HG03571 (cell line): Measurements from ENCODE around the gene ETV5.

Experiments used
- ATAC-seq: cut with Tn5 transposase; IDR thresholded peaks from one replicate; pipeline ENCODE4 v1.9.1; 2021; ENCODE audit not compliant: unreplicated experiment

ETV5 gene

GRCh38 chr3:186108941-186109865 is at the start of gene ETV5:
ETV5 (minus strand) TSS chr3:186109089; CDS start chr3:186105868, 3,221 bp downstream.
- peak; percentile 94 for ATAC-seq

- ATAC-seq: no peak
Observed at GRCh38 chr3:186154641-186155040, 45.8 kb upstream of the ETV5 start.

DNA sequence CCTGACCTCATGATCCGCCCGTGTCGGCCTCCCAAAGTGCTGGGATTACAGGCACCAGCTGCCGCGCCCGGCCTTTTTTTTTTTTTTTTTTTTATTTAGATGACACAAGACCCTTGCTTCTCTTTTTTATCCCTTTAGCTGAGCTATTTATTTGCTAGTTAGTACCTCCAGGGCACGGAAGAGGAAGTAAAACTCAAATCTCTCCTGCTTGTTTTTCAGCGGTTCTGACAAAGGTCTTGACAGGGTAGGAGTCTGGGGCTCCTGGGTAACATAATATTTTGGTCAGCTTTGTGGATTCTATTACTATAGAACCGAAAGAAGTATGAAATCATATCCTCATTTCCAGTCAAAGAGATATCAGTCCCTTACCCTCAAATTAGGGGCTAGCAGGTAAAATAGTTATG is 44.0 kb upstream of the ETV5 start:
- ATAC-seq: peak; percentile 92

GRCh38 chr3:186152361-186152798 is 43.5 kb upstream of the ETV5 start:
- ATAC-seq: peak; percentile 10

DNA sequence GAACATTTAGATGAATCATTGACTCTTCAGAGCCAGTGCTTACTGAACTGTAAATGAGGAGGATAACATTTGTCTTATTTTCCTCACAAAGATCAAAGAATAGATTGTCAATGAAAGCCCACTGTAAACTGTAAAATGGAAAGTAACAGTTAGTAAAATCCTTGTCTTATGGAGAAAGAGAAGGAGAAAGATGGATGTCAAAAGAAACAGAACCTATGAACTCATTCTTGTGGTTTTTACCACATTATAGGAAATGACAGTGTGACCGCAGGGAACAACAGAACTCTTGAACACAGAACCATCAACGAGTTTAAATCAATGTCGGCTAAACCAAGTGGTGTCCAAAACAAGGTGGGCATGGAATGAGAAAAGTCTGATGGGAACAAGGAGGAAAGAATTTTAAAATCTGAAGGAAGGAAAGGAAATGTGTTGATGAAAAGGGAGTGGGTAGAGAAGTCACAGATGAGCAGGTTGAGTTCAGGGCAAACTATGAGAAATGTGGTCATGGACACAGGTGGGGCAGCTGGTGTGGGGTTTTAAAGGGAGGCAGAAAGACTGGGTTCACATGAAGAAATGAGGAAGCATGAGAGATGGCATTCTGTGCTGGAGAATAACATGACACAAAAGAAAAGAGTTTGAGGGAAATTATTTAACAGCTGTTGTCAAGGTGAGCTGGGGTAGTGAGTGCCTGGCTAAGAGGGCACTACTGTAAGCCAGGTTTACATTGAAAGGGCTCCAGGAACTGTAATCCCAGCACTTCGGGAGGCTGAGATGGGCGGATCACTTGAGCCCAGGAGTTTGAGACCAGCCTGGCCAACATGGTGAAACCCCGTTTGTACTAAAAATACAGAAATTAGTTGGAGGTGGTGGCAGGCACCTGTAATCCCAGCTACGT is 42.4 kb upstream of the ETV5 start:
- ATAC-seq: no peak

GRCh38 chr3:186150041-186150830 is 41.3 kb upstream of the ETV5 start:
- no peak for ATAC-seq

DNA sequence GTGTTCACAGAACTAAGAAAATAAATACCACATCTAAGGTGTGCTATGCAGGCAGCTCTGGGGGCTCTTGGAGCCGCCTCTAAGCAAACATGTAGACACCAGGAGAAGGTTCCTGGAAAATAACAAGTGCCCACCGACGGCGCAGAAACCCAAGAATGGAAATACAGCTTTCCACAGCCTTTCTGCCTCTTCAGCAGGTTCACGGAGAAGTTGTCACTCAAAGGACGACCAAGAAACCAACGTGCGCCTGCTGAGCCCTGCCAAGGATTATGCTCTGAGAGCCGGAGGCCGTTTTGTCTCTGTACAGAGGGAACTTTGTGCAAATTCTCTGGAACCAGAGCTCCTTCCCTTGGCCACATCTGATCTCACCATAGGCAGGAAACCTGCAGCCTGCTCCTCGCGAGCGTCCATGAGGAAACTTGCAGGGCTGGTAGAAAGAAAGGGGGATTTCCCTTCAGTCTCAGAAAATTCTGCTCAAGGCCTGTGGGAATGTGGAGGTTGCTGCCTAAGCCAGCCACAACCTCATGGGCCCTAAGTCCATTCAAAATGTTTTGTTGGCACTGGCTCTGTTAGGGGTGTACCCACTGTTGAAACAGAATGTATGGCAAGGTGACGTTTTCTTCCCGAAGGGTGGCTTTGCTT is 40.6 kb upstream of the ETV5 start:
- no peak for ATAC-seq

GRCh38 chr3:186144257-186144656 is 35.4 kb upstream of the ETV5 start:
- no peak for ATAC-seq

GRCh38 chr3:186143250-186143649 is 34.4 kb upstream of the ETV5 start:
- no peak for ATAC-seq

GRCh38 chr3:186142393-186142932 is 33.6 kb upstream of the ETV5 start:
- no peak for ATAC-seq

DNA sequence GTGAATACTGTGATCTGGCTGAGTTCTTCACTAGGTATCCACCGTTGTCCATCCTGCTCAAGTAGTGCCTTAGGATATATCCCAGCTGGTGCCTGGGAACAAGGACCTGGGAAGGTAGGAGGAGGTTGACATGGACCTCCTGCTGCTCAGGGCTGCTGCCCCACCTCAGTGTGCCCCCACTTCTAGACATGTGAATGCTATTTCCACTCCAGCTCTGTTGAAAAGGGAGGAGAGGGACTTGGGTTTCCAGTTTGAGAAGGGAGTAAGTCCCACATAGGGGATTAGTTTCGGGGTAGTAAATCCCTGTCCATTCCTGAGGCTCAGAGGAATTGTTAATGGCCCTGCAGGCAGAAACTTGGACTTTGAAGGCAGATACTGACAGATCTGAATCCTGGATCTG is 32.9 kb upstream of the ETV5 start:
- ATAC-seq: no peak

DNA sequence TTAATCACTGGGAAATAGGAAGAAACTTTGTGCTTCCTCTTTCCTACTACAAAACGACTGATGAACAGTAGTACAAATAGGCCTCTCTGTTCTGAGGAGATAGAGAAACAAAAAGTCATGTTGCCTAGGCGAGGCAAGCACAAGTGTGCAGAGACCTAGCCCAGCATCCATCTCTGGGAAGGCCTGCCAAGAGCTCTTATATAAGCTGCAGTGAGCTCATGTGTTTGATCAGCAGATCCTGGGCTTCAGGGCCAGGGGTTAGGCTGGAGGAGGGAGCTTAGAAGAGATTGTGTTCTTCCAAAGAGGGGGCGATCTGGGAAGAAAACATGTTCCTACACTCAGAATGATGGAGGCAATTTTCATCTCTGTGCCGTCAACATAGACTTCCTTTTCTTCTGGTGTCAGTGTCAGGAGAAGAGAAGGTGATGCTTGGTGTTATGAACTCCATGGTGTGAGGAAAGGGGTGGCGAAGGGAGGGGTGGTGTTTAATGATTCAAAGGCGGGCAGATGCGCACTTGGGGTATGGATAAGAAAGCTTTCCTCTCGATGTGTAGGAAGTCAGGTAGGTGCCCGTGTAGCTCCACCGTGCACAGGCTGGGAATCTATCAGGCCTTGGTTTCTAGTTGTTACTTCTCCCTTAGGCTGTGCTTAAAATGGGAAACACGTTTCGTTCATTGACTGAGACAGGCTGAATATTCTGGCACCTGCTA is 29.5 kb upstream of the ETV5 start:
- ATAC-seq: no peak

DNA sequence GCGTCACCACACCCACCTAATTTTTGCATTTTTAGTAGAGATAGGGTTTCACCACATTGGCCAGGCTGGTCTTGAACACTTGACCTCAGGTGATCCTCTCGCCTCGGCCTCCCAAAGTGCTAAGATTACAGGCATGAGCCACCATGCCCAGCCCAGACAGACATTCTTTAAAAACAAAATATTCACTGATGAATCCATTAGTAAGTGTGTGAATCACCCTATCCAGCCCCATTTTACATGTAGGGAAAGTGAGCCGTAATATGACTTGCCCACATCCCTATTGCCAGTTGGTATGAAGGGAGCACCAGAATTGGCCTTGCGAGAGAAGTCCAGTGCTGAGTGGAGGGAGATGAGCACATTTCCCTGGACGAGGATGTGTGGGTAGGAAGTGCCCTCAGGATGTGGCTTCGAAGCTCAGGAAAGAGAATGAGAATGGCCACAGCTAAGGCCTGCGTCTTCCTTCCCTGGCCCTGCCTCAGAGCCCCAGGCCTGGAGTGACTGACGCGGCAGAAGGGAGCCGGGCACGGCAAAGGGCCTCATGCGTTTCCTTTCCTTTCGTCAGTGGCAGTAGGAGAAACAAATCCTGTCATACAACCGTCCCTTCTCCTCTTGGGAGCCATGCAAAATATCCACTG is 28.3 kb upstream of the ETV5 start:
- ATAC-seq: no peak

- ATAC-seq: no peak
Observed at GRCh38 chr3:186133980-186134379, 25.1 kb upstream of the ETV5 start.

DNA sequence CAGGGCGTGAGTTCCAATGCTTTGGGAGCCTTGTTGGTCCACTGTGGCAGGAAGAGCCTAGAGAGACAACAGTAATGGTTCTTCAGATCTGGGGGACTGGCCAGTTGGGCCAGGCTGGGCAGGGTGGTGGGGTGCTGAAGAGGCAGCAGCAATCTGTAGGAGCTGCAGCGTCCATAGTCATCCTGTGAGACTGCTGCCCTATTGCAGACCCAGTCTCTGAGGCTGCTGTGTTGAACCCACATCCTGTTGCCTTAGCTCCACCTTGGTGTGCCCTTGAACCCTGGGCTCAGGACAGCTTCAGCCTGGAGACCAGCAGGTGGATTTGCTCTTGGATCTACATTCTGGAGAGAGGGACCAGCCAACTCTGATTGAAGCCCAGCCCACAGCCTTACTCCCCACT is 23.6 kb upstream of the ETV5 start:
- no peak for ATAC-seq

DNA sequence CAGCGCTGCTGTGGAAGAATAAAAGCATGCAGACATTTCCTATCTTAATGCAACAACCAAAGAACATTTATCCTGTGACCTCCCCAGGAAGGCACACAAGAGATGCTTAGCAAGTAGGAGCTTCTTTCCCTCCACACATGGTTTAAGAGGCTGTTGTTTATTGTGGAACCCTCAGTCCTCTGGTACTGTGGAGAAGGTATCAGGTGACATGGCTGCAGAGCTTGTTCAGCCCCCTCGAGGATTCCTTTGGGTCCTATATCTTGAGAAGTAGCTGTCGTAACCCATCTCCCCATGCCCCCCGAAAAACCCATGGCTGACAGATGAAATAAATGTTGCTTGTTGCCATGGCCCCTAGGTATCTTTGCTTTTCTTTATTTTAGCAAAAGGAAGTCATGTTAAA is 20.3 kb upstream of the ETV5 start:
- no peak for ATAC-seq

GRCh38 chr3:186128158-186128557 is 19.3 kb upstream of the ETV5 start:
- no peak for ATAC-seq

DNA sequence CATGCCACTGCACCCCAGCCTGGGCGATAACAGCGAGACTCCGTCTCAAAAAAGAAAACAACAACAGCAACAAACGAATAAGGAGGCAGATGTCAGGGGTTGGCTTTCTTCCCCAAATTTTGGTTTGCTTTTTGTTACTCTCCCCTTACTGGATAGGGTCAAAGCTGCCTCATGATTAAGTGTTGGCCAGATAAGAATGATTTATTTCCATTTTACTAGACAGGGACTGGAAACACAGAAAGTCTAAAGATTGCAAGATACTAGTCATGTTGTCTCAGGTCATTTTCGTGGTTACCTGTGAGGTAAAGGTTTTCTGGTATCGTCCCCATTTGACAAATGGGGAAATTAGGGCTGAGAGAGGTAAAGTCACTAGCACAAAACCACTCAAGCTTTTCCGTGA is 18.6 kb upstream of the ETV5 start:
- ATAC-seq: no peak

DNA sequence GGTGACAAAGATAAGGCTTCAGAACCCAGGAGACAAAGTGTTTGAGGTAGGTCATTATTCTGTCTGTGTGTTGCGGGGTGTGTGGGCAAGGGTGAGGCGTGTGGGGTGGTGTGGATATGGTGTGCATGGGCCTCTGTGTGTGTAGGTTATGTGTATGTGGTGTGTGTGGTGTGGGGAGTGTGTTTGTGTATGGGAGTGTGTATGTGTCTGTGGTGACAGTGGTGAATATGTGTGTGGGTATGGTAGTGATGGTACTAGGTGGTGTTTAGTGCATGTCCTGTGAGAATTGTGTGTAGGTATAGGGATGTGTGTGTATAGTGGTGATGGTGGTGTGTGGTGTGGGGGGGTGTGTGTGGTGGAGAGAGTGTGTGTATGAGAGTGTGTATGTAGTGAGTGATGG is 16.2 kb upstream of the ETV5 start:
- ATAC-seq: no peak
